HUDEP-2 (cell line): Measurements from ENCODE around the gene HLA-DRA.
"Not testable (repeated sequence)": the region's sequence is repeated elsewhere in the genome, so short reads cannot be mapped to it uniquely, and the experiment has no call there.

Source experiments
- DNase-seq, 76 experiments: peaks; one replicate each; lab custom pipeline; 2025; ENCODE audit not compliant: unreplicated experiment in 76 of 76; lab: John Stamatoyannopoulos, UW

The HLA-DRA gene

DNA sequence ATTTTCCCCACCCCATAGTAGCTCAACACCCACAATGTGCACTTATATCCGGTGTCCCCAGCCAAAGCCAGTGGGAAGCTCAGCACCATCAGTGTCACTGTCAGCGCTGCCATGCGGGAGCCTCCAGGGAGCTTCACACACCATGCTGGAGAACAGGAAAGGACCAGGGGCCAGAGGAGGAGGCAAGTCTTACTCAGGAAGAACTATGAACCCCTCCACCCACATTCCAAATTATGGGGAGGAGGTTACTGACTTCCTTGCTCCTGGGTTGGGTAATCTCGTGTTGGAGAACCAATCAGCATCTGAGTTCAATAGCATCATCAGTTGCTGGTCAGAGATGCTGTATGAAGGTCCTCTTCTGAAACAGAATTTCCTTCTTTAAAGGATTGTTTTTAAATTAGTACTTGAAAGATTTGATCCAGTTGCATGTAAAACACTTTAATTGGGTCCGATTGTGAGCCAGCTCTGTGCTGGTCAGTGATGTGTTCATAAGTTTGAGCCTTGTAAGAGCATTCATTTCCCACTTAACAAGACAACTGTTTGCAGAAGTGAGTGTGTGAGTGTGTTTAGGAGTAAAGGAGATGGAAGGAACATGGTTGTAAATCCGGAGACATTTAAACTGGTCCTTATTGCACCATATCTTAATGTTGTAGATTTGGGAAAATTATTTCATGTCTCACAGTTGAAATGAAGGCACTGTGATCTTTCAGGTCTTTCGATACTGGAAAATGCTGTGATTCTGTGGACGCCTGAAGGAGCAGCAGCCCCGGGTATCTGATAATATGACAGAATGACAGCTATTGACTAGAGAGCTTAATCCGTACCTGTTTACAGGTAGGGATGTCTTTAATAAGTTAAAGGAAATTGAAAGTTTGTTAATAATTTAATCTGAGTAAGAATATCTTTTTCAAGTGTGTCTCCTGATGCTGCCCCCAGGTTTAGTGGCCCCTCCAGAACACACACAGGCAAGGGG is 34.0 kb downstream of the HLA-DRA start:
- DNase-seq: not testable (repeated sequence)

- DNase-seq: no peak
These were observed 35.9 kb downstream of the HLA-DRA start for GRCh38 chr6:32475392-32476206.

DNA sequence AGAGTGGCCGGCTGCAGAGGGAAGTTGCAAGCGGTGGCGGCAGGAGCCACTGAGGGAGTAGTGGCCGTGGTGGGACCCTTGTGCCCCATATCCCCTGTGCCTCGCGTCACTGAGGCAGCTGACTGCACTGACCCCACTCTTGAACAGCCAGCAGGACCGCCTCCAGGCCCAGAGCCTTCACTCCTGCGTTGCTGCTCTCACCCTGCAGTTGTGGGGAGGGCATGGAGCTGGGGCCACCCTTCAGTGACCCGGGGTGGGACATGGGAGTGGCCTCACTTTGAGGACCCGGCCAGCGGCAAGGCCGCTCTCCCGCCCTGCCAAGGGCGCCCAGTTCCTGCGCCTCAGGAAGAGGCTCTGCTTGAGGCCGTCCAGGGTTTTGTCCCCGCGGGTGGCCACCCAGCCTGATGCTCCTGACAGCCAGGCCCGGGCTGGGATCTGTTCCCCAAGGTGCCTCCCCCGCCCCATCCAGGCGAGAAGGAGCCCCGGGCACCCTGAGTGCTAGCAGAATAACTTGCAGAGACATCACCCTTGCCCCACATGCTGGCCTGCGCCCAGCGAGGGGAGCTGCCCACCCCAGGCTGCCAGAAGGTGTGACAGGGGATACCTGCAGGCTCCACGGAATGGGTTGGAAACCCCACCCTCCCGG is 44.4 kb downstream of the HLA-DRA start:
- no peak for DNase-seq

DNA sequence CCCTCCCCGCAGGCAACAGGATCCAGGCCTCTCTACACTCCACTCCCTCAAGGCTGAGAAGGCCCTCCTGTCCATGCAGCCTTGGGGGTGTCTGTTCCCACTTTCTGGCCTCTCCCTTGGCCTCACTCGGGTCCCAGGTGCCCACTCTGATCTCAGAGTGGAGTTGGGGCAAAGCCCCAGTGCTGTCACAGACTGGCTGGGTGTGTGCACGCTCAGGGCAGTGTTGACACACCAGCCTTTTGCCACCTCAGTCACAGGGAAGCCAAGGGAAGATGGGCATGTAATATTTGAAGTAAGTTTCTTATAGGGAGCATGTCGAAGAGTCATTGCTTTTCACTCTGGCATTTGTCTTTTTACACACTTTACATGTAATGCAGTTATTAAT is 44.9 kb downstream of the HLA-DRA start:
- DNase-seq: no peak

GRCh38 chr6:32488083-32488482 is 48.4 kb downstream of the HLA-DRA start:
- DNase-seq: no peak

- DNase-seq: no peak
These were observed 52.0 kb downstream of the HLA-DRA start for GRCh38 chr6:32491700-32492099.

DNA sequence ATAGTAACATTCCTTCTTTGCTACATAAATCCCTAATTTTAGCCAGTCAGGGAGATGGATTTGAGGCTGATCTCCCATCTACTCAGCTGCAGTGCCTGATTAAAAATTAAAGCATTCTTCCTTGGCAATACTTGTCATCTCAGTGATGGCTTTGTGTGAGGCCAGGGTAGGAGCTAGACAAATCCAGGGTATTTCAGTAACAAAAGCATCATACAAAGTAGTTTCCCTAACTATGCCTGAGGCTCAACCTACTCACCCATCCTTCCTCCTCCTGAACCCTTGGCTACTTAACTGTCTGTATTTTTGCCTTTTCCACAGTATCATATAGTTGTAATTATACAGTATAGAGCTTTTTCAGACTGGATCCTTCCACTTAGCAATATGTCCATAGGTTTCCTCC is 52.7 kb downstream of the HLA-DRA start:
- DNase-seq: no peak
